Vagina (tissue), 2 donors: ENCODE results near the gene RUNX3. TPM values are rescaled to one million over a fixed set of nuclear protein-coding genes. Genes with fewer than 3 reads are reported as not detected.

Source experiments
- DNase-seq, 2 donors: peaks; one replicate each; pipeline ENCODE4 v3.0.0-alpha.2; 2017; ENCODE audit errors: extremely low spot score in 2 of 2
- H3K27ac ChIP-seq: fragments of 200-600 bp; sonication (generic); one replicate; pipeline ENCODE4 v1.5.1; 2019
- H3K27me3 ChIP-seq: fragments of 200-600 bp; sonication (generic); one replicate; pipeline ENCODE4 v1.5.1; 2019
- H3K36me3 ChIP-seq, 2 donors: fragments of 200-600 bp; sonication (generic); one replicate each; pipeline ENCODE4 v1.5.1; 2017 to 2019
- H3K4me1 ChIP-seq: fragments of 200-600 bp; sonication (generic); one replicate; pipeline ENCODE4 v1.5.1; 2019
- H3K4me3 ChIP-seq, 2 donors: fragments of 200-600 bp; sonication (generic); 1 replicate in 1 of 2; 2 replicates in 1 of 2; pipeline ENCODE4 v1.5.1; 2016 to 2019
- H3K9me3 ChIP-seq: fragments of 200-600 bp; sonication (generic); one replicate; pipeline ENCODE4 v1.5.1; 2019
- CTCF ChIP-seq, 3 experiments: fragments of 450-650 bp in 2 of 3; fragments of 200-600 bp in 1 of 3; sonication (generic) in 1 of 3; IDR thresholded peaks; one replicate each; pipeline ENCODE4 v1.5.1; 2017 to 2019; ENCODE audit warnings: antibody characterized with exemption in 3 of 3, mild to moderate bottlenecking in 2 of 3, moderate library complexity in 2 of 3
- POLR2A ChIP-seq, 2 donors: fragments of 450-650 bp; IDR thresholded peaks; one replicate each; pipeline ENCODE4 v1.6.1; 2017; ENCODE audit warnings: antibody characterized with exemption in 2 of 2, mild to moderate bottlenecking in 2 of 2, moderate library complexity in 2 of 2
- POLR2AphosphoS5 ChIP-seq, 2 donors: sonication (generic); formaldehyde crosslinking; IDR thresholded peaks; one replicate each; pipeline ENCODE4 v1.9.0; 2017; ENCODE audit warnings: antibody characterized with exemption in 2 of 2, mild to moderate bottlenecking in 2 of 2, low read depth in 1 of 2; ENCODE audit not compliant: insufficient read depth in 1 of 2
- intact Hi-C: fragments of 100-400 bp; cut with DNase I; formaldehyde crosslinking; loops from one replicate; pipeline ENCODE4 v1.15.1; 2023
- total RNA-seq: library from RNA; depleted of rRNA; stranded (reverse); fragments of >200 nt; gene quantifications from one replicate; pipeline ENCODE4 v1.2.3, GENCODE V29; 2016

Gene RUNX3
- total RNA-seq, 1 donor from 2014 or later = 4.2 TPM

- intact Hi-C loops = no loop called here
- TF ChIP-seq POLR2A (IDR thresholded peaks at IDR 0.05) = no peak
- no peak for TF ChIP-seq POLR2AphosphoS5 (IDR thresholded peaks at IDR 0.05; ENCODE audit: insufficient read depth in 1 of 2, low read depth in 1 of 2)
- TF ChIP-seq CTCF (IDR thresholded peaks at IDR 0.05) = no peak
- DNase-seq = no peak
- no peak overlapping the region for H3K27ac ChIP-seq
- H3K4me1 ChIP-seq = peaks cover 31% of the 10 kb centered on the region
- H3K27me3 ChIP-seq = peaks cover 33% of the 10 kb centered on the region
- H3K9me3 ChIP-seq = no peaks in the 10 kb centered on the region
- no peaks in the 10 kb centered on the region for H3K36me3 ChIP-seq
- H3K4me3 ChIP-seq = peak overlapping the region in 1 of 2 donors; percentile 21
Observed at GRCh38 chr1:24932725-24933294, 2.7 kb upstream of the RUNX3 start.

- H3K36me3 ChIP-seq = no peaks in the 10 kb centered on the region
- no peak overlapping the region for H3K27ac ChIP-seq
- intact Hi-C loops = no loop called here
- H3K27me3 ChIP-seq = peaks cover 33% of the 10 kb centered on the region
- H3K4me3 ChIP-seq = peak overlapping the region in 1 of 2 donors; percentile 21
- no peaks in the 10 kb centered on the region for H3K9me3 ChIP-seq
- no peak for DNase-seq
- H3K4me1 ChIP-seq = peaks cover 31% of the 10 kb centered on the region
- TF ChIP-seq POLR2AphosphoS5 (IDR thresholded peaks at IDR 0.05; ENCODE audit: insufficient read depth in 1 of 2, low read depth in 1 of 2) (no peak), CTCF (IDR thresholded peaks at IDR 0.05) (peak in 1 of 3 experiments; percentile 49), POLR2A (IDR thresholded peaks at IDR 0.05) (no peak)
Observed at GRCh38 chr1:24932284-24932683, 2.2 kb upstream of the RUNX3 start.

- Histone ChIP-seq H3K27ac (no peak overlapping the region), H3K9me3 (no peaks in the 10 kb centered on the region), H3K36me3 (no peaks in the 10 kb centered on the region), H3K27me3 (peaks cover 33% of the 10 kb centered on the region), H3K4me3 (peak overlapping the region in 1 of 2 donors; percentile 21), H3K4me1 (peaks cover 32% of the 10 kb centered on the region)
- no peak for DNase-seq
- no peak for TF ChIP-seq CTCF (IDR thresholded peaks at IDR 0.05)
- no peak for TF ChIP-seq POLR2A (IDR thresholded peaks at IDR 0.05)
- TF ChIP-seq POLR2AphosphoS5 (IDR thresholded peaks at IDR 0.05; ENCODE audit: insufficient read depth in 1 of 2, low read depth in 1 of 2) = peak in 1 of 2 donors; percentile 37
- intact Hi-C loops = no loop called here
Observed at GRCh38 chr1:24931468-24932231, 1.6 kb upstream of the RUNX3 start.

- intact Hi-C loops = no loop called here
- TF ChIP-seq CTCF (IDR thresholded peaks at IDR 0.05) (no peak), POLR2AphosphoS5 (IDR thresholded peaks at IDR 0.05; ENCODE audit: insufficient read depth in 1 of 2, low read depth in 1 of 2) (no peak), POLR2A (IDR thresholded peaks at IDR 0.05) (no peak)
- peaks cover 35% of the 10 kb centered on the region for H3K27me3 ChIP-seq
Observed at GRCh38 chr1:24931146-24931467, 1.0 kb upstream of the RUNX3 start.

More at GRCh38 chr1:24931146-24931467, 1.0 kb upstream of the RUNX3 start:
- Histone ChIP-seq H3K27ac (no peak overlapping the region), H3K4me3 (no peak overlapping the region), H3K4me1 (peaks cover 37% of the 10 kb centered on the region), H3K9me3 (no peaks in the 10 kb centered on the region), H3K36me3 (no peaks in the 10 kb centered on the region)
- DNase-seq = no peak
